HG02798 (cell line): ENCODE results near the gene SMARCC1.

Source experiments
- ATAC-seq: cut with Tn5 transposase; IDR thresholded peaks from one replicate; pipeline ENCODE4 v1.9.1; 2021; ENCODE audit warnings: mild to moderate bottlenecking; ENCODE audit not compliant: unreplicated experiment, poor library complexity

The SMARCC1 gene

DNA sequence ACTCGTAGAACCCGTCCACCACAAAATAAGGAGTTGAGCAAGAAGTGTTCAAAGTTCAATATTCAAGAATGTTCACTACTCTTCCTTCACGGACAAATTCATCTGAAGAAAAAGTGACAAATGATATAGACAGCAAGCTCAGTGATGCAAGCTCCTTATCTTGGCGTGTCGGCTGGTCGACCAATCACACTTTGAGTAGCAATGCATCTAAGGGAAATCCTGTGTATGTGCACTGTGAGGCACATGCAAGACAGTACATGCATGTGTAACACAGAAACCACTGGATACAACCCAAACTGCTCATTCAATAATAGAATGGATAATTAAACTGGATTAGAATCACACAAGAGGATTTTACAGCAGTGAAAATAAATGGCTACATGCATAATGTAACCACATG, 138.6 kb downstream of the SMARCC1 start:
- no peak for ATAC-seq

DNA sequence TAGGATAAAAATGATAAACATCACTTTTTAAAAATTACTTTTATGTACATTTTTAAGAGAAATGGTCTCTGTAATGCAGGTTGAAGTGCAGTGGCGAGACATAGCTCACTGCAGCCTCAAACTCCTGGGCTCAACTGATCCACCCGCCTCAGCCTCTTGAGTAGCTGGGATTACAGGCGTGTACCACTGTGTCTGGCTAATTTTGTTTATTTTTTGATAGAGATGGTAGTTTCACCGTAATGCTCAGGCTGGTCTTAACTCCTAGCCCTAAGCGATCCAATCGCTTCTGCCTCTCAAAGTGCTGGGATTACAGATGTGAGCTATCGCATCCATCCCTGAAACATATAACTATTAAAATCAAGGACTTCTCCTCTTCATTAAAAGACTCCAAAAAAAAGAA, 140.0 kb downstream of the SMARCC1 start:
- ATAC-seq, result no peak

DNA sequence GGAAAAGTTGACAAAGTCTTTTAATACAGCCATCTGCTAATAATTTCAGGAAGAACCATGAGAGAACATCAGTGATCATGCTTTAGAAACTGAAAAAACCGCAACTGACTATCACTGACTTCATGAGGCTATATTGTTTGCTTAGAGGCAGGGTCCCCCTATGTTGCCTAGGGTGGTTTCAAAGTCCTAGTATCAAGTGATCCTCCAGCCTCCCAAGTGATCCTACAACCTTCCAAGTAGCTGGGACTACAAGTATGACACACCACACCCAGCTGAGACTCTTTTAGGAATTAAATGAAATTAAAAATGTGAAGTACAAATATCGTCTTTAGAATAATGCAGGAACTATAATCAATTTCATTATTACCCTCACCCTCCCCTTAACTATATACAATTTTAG, 144.8 kb downstream of the SMARCC1 start:
- no peak for ATAC-seq

DNA sequence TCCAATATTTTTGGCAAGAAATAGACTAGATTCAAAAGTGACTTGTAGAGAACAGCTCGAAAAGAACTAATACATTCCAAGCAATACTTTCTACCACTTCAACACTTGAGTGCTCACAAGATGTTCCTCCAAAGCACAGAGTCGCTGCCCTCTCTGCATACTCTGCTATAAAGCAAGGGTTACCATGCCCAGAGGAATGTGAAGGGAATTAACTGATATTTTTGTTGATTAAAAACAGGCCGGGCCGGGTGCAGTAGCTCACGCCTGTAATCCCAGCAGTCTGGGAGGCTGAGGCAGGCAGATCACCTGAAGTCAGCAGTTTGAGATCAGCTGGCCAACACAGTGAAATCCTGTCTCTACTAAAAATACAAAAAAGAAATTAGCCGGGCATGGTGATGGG, 145.5 kb downstream of the SMARCC1 start:
- ATAC-seq, result no peak

DNA sequence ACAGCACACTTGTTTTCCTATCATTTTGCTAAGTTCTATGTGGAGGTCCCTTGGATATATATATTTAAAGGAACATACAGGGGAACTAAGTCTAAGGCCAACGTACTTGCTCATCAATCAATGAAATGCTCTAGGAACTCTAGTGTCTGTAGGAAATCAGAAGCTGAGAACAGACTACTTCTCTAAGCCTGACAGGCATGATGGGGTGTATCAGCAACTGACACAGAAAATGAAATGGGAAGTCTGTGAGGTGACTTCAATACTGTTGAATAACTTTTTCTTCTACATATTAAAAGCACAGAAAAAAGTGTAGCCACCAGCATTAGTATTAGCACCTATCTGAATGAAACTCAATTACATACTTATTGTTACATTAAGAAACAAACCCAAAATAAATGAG, 146.2 kb downstream of the SMARCC1 start:
- no peak for ATAC-seq

DNA sequence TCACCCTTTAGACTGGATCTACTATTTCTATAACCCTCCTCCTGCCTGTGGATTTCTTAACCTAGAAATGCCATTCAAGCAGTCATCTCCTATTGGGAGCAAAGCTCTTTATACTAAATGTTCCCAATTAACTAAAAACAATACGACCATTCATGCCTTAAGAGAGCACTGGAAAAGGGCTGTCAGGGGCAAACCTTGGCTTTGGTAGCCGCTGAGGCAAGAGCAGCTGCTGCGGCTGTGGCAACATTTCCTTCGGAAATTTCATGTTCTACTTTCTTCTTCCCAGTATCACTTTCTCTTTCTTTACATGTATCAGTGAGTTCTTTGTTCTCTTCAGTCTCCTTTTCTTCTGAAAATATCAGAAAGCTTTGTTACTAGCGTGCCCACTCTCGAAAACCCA, 146.7 kb downstream of the SMARCC1 start:
- no peak for ATAC-seq

DNA sequence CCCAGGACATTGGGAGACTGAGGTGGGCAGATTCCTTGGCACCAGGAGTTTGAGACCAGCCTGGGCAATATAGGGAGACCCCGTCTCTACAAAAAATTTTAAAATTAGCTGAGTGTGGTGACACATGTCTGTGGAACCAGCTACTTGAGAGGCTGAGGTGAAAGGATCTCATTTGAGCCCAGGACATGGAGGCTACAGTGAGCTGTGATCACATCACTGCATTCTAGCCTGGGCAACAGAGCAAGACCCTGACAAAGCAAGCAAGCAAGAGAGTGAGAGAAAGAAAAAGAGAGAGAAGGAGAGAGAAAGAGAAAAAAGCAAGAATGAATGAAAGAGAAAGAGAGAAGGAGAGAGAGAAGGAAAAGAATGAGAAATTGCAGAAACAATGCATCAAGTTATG, 150.9 kb downstream of the SMARCC1 start:
- ATAC-seq, result no peak

DNA sequence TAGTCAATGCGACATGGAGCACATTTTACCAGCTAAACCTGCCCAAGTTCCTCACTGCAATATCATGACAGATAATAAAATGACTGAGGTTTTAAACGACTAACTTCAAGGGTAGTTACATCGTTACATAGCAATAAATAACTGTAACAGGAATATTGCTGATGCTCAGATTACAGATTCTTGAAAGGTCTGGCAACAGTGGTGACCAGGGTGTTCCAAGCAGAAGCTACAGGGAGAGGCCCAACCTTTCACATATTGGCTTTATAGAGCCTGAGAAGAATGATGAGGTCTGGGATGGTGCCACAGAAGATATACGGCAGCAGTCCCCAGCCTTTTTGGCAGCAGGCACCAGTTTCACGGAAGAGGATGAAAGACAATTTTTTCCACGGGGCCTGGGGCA, 151.9 kb downstream of the SMARCC1 start:
- ATAC-seq, result no peak

DNA sequence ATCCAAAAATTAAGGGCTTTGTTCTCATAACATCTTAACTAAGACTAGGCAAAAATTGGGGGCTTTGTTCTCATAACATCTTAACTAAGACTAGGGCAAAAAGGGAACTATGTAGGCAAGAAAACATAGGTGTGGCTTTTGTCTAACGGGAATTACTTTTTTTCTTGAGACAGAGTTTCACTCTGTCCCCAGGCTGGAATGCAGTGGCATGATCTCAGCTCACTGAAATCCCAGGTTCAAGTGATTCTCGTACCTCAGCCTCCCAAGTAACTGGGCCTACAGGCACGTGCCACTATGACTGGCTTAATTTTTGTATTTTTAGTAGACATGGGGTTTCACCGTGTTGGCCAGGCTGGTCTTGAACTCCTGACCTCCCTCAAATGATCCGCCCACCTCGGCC, 153.3 kb downstream of the SMARCC1 start:
- no peak for ATAC-seq

DNA sequence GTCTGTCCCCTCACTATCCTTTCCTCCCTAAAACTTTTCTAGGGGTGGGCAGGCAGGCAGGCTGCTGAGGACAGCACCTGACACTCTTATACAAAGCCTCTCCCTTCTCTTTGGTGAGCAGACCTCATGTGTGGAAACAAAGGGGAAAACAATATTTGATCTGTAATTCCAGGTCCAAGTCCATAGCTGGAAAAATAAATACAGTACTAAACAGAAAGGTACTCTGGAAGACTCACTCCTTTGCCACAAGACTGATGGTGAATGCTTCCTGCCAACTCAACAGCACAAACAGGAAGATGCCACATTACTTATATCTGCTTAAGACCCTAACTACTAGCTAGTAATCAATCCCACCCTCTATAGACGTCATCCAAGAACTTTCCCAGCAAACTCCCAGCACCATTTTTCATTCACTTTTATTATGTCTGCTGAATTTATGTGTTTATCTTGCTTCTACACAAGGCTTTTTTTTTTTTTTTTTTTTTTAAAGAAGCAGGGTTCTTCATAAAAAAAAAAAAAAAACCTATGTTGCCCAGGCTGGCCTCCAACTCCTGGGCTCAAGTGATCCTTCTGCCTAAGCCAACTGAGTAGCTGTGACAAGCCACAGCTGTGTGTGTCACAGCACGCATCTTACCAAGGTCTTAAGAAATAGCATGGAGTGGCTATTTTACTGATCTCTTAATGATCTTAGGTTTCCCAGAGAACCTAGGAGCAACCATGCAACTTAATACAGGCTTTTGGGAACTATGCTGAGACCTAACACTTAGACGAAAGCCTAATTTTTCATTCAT, 158.8 kb downstream of the SMARCC1 start:
- ATAC-seq, result no peak

DNA sequence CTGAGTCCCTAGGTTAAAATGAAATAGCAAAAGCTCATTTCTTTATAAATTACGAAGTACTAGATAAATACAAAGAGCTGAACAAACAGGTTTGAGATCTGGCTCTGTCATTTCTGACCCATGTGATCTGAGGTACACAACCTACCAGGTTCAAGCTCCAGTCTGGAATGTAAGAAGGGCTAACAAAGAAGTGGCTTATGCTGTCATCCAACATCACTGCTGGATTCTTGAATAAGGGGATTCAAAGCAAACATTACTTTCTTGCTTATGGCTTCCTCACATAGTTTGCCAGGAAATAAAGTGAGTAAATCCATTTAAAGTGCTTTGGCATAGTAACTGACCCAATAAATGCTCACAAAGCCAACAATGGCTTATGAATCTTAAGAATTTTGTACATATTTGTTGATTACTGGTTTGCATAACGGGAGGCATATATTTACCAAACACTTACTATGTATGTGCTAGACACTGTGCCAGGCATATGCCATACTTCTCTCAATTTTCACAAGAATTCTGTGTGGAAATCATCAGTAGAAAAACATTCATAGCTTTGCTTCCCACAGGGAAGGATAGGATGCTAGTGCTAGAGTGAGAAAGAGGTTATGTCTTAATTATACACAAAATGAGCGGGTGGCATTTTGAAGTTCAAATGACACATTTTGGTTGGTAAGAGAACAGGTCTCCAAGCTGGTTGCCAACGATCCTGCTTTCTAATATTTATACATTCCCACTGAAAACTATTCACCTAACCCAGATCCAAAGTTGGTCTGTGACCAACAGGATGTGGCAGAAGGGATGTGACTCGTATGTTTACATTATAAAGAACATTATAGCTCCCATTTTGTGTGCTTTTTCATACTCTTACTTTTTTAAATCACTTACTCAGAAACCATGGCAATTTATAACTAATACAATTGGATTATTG, 164.3 kb downstream of the SMARCC1 start:
- no peak for ATAC-seq

DNA sequence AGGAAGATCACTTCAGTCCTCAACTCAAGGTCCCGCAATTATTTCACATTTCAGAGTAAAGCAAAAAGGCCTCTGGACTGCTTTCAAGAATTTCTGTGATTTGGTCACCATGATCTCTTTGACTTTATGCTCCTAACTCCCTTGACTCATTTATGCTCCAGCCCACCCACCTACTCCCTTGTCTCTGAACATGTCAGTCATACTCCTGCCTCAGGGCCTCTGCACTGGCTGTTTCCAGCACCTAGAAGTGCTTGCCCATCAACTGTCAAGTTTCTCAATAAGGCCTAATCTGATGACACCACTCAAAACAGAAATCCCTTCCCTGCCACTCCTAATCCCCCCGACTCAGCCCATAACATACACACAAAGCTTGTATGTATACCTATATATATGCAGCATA, 166.9 kb downstream of the SMARCC1 start:
- ATAC-seq, result no peak

DNA sequence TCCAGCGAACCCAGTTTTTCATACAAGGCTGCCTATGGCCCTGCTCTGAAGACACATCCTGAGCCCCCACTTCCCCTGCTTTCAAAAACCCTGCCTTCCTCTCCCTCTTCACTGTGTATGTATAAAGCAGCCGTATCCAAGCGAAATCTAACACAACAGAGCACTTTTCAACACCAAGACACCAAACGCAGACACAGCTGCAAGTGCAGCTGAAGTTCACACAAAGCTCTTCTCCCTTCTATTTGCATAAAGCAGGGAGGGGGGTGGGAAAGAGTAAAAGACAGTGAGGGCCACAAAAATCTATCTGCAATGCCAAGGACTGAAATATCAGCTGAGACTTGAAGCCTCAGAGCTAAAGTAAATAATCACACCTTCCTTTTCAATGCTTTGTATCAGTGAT, 168.0 kb downstream of the SMARCC1 start:
- no peak for ATAC-seq

DNA sequence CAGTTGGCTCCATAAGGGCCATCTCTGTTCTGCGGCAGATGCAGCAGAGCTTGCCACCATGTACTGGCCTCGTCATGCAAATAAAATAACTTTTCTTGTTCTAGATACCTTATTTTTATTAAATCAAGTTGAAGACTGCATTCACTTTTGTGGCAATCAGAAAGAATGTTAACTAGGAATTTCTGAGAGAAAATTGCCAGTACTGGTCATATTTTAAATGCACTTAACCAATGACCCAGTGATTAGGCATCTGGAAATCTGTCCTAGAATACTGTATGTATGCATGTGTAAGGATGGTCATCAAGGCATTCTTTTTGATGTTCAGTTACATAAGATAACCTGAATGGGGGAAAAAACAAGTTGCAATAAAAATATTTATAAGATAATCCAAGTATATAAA, 168.8 kb downstream of the SMARCC1 start:
- no peak for ATAC-seq

DNA sequence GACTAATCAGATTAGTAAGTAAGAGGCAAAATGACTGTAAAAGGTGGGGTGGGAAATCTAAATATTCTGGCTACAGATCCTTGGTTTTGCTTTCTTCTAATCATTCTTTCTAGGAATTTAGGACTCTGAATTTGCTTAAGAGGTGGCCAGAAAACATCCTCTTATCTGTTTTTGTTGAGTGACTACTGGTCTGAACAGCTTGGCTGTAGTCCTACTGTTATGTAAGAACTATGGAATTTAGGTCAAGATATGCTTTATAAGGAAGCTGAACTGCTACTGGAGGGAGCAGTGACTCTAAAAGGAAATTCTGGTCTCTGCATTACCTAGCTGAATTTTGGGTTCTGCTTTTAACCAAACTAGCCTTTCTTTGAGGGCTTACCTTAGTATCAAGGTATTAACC, 169.5 kb downstream of the SMARCC1 start:
- no peak for ATAC-seq

DNA sequence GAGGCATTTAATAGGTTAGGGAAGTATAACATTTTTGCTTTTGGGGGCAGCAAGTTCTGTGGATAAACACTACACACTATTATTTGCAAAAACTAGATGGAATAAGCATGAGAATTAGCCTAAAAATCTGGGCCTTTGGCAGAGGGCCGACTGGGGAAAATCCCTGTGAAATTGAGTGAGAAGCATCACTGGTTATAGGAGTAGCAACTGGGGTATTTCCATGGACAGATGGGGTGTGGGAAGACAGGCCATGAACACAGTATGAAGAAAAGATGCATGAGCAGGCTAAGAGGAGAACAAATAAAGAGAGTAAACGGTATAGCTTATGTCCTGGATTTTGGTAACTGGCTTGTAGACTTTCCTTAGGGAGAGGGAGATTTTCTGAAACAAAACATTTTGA, 170.1 kb downstream of the SMARCC1 start:
- ATAC-seq, result no peak

DNA sequence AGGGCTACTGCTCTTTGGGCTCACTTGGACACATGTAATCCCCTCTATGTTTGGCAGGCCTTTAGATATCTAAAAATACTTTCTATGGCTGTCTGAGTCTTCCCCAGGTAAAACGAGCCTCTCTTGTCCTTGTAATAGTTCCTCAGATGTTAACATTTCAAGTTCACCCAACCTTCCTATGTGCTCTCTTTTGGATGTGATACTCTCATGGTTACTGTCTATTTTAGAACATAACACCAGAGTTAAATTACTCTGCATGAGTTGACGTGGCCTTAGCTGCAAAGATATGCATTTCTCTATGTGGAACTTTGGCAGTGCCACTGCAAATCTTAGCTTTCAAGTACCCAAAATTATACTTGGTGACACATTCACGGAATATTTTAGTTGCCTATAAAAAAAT, 171.1 kb downstream of the SMARCC1 start:
- no peak for ATAC-seq

DNA sequence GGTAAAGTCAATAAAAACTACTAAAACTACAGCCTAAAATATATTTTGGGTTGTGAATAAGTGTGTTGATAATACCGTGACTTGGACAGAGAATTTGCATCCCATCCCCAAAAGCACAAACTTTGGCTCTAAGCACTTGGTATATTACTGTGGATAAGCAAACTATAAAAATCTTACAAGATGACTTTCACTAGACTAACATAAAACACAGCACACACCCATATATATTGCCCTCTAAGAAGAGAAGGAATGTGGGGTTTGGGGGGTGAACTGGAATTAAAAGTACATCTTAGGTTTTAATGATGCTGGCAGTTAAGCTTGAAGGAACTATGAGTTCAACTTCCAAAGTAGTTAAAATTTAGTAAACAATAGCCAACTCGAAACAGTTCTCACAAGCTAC, 174.4 kb downstream of the SMARCC1 start:
- no peak for ATAC-seq

DNA sequence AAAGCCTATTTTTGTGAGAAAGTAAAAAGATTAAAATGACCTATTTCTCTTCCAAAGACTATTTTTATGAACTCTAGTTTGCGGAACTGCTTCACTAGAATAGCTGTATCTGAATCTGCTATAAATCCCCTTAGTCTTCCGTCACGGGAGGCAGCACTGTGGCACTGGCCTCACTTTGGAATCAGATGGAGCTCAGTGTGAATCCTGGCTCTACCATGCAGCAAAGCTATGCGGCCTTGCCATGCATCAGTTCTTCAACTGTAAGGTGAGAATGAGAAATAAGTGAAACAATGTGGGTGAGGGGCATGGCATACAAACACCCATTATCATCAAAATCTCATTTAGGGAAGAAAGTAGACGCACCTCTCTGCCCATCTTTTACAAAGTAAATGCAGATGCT, 175.5 kb downstream of the SMARCC1 start:
- no peak for ATAC-seq

DNA sequence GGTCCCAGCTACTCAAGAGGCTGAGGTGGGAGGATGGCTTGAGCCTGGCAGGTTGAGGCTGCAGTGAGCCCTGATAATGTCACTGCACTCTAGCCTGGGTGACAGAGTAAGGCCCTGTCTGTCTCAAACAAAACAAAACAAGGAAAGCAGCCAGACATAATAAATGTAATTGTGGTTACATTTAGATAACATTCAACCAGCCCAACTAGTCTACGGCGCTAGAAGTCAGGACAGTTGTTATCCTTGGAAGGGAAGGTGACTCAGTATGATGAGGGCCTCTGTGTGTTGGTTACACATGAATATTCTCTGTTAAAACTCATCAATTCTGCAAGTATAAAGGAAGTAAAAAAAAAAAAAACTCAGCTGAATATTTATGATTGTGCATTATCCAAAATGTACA, 176.0 kb downstream of the SMARCC1 start:
- no peak for ATAC-seq

DNA sequence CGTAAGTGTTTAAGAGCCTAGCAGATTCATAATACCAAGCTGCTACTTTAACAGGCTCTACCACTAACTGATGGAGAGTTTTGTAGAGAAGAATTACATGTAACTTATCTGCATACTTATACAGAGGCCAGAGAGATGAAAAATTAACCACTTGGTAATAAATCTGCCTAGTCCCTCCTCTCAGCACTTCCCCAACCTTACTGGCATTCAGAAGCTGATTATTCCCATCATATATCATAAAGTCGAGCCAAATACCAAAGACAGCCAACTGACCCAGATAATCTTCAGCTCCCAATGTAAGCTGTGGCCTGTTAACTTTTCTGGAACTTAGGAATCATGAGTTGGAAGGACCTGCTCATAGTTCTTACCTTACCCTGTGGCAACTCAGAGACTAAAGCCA, 177.5 kb downstream of the SMARCC1 start:
- ATAC-seq, result no peak

DNA sequence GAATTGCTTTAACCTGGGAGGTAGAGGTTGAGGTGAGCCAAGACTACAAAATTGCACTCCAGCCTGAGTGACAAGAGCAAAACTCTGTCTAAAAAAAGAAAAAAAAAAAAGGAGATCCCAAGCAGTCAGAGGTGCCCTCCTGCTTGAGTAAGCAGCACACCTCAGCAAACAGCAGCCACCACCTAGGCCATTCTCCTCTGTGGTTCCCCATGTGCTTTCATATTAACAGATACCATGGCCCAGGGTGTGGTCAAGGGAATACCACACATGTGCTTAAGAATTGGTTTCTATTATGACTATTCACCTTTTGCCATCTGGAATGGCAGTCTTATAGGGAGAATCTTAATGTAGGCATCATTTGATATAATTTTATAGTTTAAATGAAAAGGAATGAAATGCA, 178.4 kb downstream of the SMARCC1 start:
- ATAC-seq, result no peak
